Uterus (tissue), 2 donors: ENCODE data around the gene BCDIN3D.

Experiments used
- CTCF ChIP-seq, 4 experiments: fragments of 200-600 bp in 2 of 4; fragments of 450-650 bp in 2 of 4; sonication (generic) in 2 of 4; IDR thresholded peaks; one replicate each; pipeline ENCODE4 v1.5.1; 2016 to 2019; ENCODE audit warnings: antibody characterized with exemption in 4 of 4, mild to moderate bottlenecking in 2 of 4, moderate library complexity in 1 of 4
- POLR2A ChIP-seq, 2 donors: fragments of 450-650 bp; IDR thresholded peaks; one replicate each; pipeline ENCODE4 v1.6.1; 2016; ENCODE audit warnings: antibody characterized with exemption in 2 of 2, mild to moderate bottlenecking in 1 of 2, moderate library complexity in 1 of 2

GRCh38 chr12:49790741-49791555 lies 52.0 kb downstream of the BCDIN3D start:
- no peak for TF ChIP-seq CTCF (IDR thresholded peaks at IDR 0.05)
- TF ChIP-seq POLR2A (IDR thresholded peaks at IDR 0.05): no peak
